HepG2 (cell line): ENCODE data around the gene RICTOR. TPM values are rescaled to one million over a fixed set of nuclear protein-coding genes. Genes with fewer than 3 reads are reported as not detected.

Experiments
- ATAC-seq: fragments of 200-7000 bp; cut with Tn5 transposase; 3 replicates; pipeline ENCODE4 v1.9.1; 2020; ENCODE audit warnings: mild to moderate bottlenecking, moderate library complexity
- BruUV-seq: library from RNA; stranded (reverse); fragments of 400-500 nt; replicated peaks from 2 replicates; lab custom pipeline; 2021; lab: Mats Ljungman, UMichigan
- CTCF ChIA-PET: fragments of 300-600 bp; formaldehyde crosslinking; extraction: SDS; loops from one replicate; lab custom pipeline; 2021; ENCODE audit warnings: low total read pairs, inconsistent platforms, low intra/inter-chr PET ratio; lab: Yijun Ruan, JAX
- POLR2A ChIA-PET: fragments of 350-600 bp; sonication (Branson Sonifier 250); formaldehyde crosslinking; loops from one replicate; lab custom pipeline; 2020; ENCODE audit warnings: antibody characterized with exemption, inconsistent platforms; lab: Yijun Ruan, JAX
- DNase-seq: peaks from one replicate; pipeline ENCODE4 v3.0.0-alpha.2; 2015; ENCODE audit warnings: low spot score
- FAIRE-seq: peaks from 3 replicates; lab custom pipeline; 2011; peaks lifted over from hg19 to GRCh38; lab: Jason Lieb, UNC
- H2AFZ ChIP-seq: one replicate; pipeline ENCODE4 v1.6.1; 2011; ENCODE audit warnings: low read length, inconsistent platforms
- H3K27ac ChIP-seq: fragments of 300-600 bp; 3 replicates; pipeline ENCODE4 v1.8.0; 2011; ENCODE audit warnings: mixed run types, mild to moderate bottlenecking, mixed read lengths, low read length, inconsistent platforms; ENCODE audit not compliant: insufficient read depth; ENCODE audit errors: extremely low read length
- H3K27me3 ChIP-seq, 2 experiments: fragments of 200-600 bp in 1 of 2; 2 replicates in 1 of 2; 3 replicates in 1 of 2; pipeline versions ENCODE4 v1.6.0 to v1.8.0; 2011; ENCODE audit warnings: low read length in 2 of 2, mild to moderate bottlenecking in 2 of 2, moderate library complexity in 2 of 2, inconsistent platforms in 1 of 2; ENCODE audit not compliant: insufficient read depth in 2 of 2, control insufficient read depth in 1 of 2
- H3K36me3 ChIP-seq, 2 experiments: fragments of 200-600 bp in 1 of 2; replicated peaks in 1 of 2; 2 replicates in 1 of 2; 3 replicates in 1 of 2; pipeline versions ENCODE4 v1.5.1 to v1.8.0; 2011; ENCODE audit warnings: low read length in 2 of 2, inconsistent platforms in 1 of 2; ENCODE audit not compliant: insufficient read depth in 2 of 2, control insufficient read depth in 1 of 2
- H3K4me1 ChIP-seq: 2 replicates; pipeline ENCODE4 v1.5.1; 2012; ENCODE audit warnings: low read length, inconsistent platforms; ENCODE audit not compliant: insufficient read depth
- H3K4me2 ChIP-seq: 2 replicates; pipeline ENCODE4 v1.6.0; 2011; ENCODE audit warnings: low read depth, low read length, inconsistent platforms
- H3K4me3 ChIP-seq, 3 experiments: fragments of 200-600 bp in 1 of 3; sonication (generic), shearing (Covaris generic) in 1 of 3; replicated peaks in 1 of 3; 2 replicates each; pipeline ENCODE4 v1.5.1; 2011 to 2016; ENCODE audit warnings: low read length in 3 of 3, inconsistent platforms in 2 of 3, low read depth in 2 of 3, mild to moderate bottlenecking in 2 of 3, control low read depth in 1 of 3, mixed read lengths in 1 of 3; ENCODE audit not compliant: insufficient read depth in 1 of 3
- H3K79me2 ChIP-seq: one replicate; pipeline ENCODE4 v1.6.1; 2011; ENCODE audit warnings: low read length, inconsistent platforms; ENCODE audit not compliant: insufficient read depth
- H3K9ac ChIP-seq: 2 replicates; pipeline ENCODE4 v1.6.0; 2011; ENCODE audit warnings: mild to moderate bottlenecking, low read depth, low read length, inconsistent platforms; ENCODE audit not compliant: insufficient read depth
- H3K9me3 ChIP-seq: 2 replicates; pipeline ENCODE4 v1.5.1; 2012; ENCODE audit warnings: mild to moderate bottlenecking, low read length
- H4K20me1 ChIP-seq: 2 replicates; pipeline ENCODE4 v1.6.0; 2011; ENCODE audit warnings: inconsistent platforms, mild to moderate bottlenecking, low read length, moderate library complexity; ENCODE audit not compliant: insufficient read depth
- ARID3A ChIP-seq: IDR thresholded peaks from 2 replicates; pipeline ENCODE4 v1.6.1; 2012; ENCODE audit warnings: low read depth, low read length, improper control_type of control experiment
- BCL3 ChIP-seq: sonication (generic); formaldehyde crosslinking; IDR thresholded peaks from 2 replicates; pipeline ENCODE4 v1.5.1; 2020; ENCODE audit warnings: mild to moderate bottlenecking, missing genetic modification reagents, moderate library complexity
- EED ChIP-seq: sonication (generic); formaldehyde crosslinking; IDR thresholded peaks from 2 replicates; pipeline ENCODE4 v1.5.0; 2020; ENCODE audit warnings: mild to moderate bottlenecking, missing genetic modification reagents
- JUNB ChIP-seq: sonication (generic); formaldehyde crosslinking; IDR thresholded peaks from 2 replicates; pipeline ENCODE4 v1.8.0; 2022; ENCODE audit warnings: missing genetic modification reagents, mild to moderate bottlenecking, borderline replicate concordance
- KAT8 ChIP-seq: IDR thresholded peaks from 2 replicates; pipeline ENCODE4 v1.6.1; 2016; ENCODE audit warnings: missing genetic modification reagents, missing compliant biosample characterization
- KLF6 ChIP-seq: IDR thresholded peaks from 2 replicates; pipeline ENCODE4 v1.8.0; 2016; ENCODE audit warnings: missing biosample characterization, missing genetic modification reagents
- MBD4 ChIP-seq: IDR thresholded peaks from 2 replicates; pipeline ENCODE4 v1.6.1; 2012; ENCODE audit warnings: low read length, inconsistent platforms, borderline replicate concordance
- PRDM10 ChIP-seq: sonication (generic); formaldehyde crosslinking; IDR thresholded peaks from 2 replicates; pipeline ENCODE4 v1.4.0; 2020; ENCODE audit warnings: low read depth, missing genetic modification reagents
- ZBED4 ChIP-seq: sonication (generic); formaldehyde crosslinking; IDR thresholded peaks from 2 replicates; pipeline ENCODE4 v1.4.0; 2020; ENCODE audit warnings: missing genetic modification reagents, borderline replicate concordance
- ZFYVE20 ChIP-seq: sonication (generic); formaldehyde crosslinking; IDR thresholded peaks from 2 replicates; pipeline ENCODE4 v1.8.0; 2023; ENCODE audit warnings: low read depth, mild to moderate bottlenecking, moderate library complexity, missing genetic modification reagents, borderline replicate concordance
- ZNF737 ChIP-seq: sonication (generic); formaldehyde crosslinking; IDR thresholded peaks from 2 replicates; pipeline ENCODE4 v1.5.0; 2020; ENCODE audit warnings: missing genetic modification reagents, mild to moderate bottlenecking, borderline replicate concordance
- ZNF800 ChIP-seq: sonication (generic); formaldehyde crosslinking; IDR thresholded peaks from 2 replicates; pipeline ENCODE4 v1.4.0; 2020; ENCODE audit warnings: missing genetic modification reagents
- WGBS: methylation state at CpG from one replicate; pipeline ENCODE4 v1.1.6; 2017; ENCODE audit warnings: low lambda C conversion rate; 5-methylcytosine and 5-hydroxymethylcytosine counted together
- in situ Hi-C: cut with HindIII; loops from 2 replicates; pipeline ENCODE4 v1.10.0; 2017; ENCODE audit warnings: low pct_unique_long_range_greater_than_20kb; ENCODE audit not compliant: extremely low pct_ligation_motif_present
- intact Hi-C: fragments of 100-400 bp; cut with micrococcal nuclease; formaldehyde crosslinking; loops from one replicate; pipeline ENCODE4 v1.10.0; 2022; ENCODE audit not compliant: unreplicated experiment
- polyA plus RNA-seq, 8 experiments: library from polyadenylated mRNA; depleted of rRNA in 3 of 8; stranded (reverse) in 7 of 8; unstranded in 1 of 8; fragments of >200 nt; fragmentation: Illumina TruSeq in 4 of 8; extraction: Trizol in 4 of 8; gene quantifications; 2 replicates each; pipeline versions ENCODE4 v1.2.1 to v1.2.3, GENCODE V29; 2011 to 2016; ENCODE audit warnings: low read depth in 4 of 8, missing spikeins in 1 of 8, mixed read lengths in 1 of 8; ENCODE audit not compliant: insufficient read depth in 1 of 8
- total RNA-seq, 5 experiments: library from RNA; depleted of rRNA; stranded (reverse); fragments of >200 nt; fragmentation: Illumina TruSeq; extraction: Trizol; gene quantifications; 2 replicates each; pipeline ENCODE4 v1.2.3, GENCODE V29; 2016; ENCODE audit warnings: low read depth in 1 of 5

RICTOR gene
- total and polyA plus RNA-seq, 2 of the 13 experiments (the other 11 are each of a cell fraction or from before 2014, with no cell fraction given): 10.7 to 15.4 TPM

GRCh38 chr5:39118638-39119037 lies 44.4 kb upstream of the RICTOR start:
- Histone ChIP-seq H3K36me3 (no peaks in the 10 kb centered on the region), H3K9ac (no peak overlapping the region), H2AFZ (no peak overlapping the region), H3K27ac (no peak overlapping the region), H4K20me1 (no peaks in the 10 kb centered on the region), H3K4me1 (no peaks in the 10 kb centered on the region), H3K79me2 (no peaks in the 10 kb centered on the region), H3K4me2 (no peak overlapping the region), H3K9me3 (no peaks in the 10 kb centered on the region), H3K4me3 (no peak overlapping the region), H3K27me3 (no peaks in the 10 kb centered on the region; a peak in 1 of 5 replicates)
- POLR2A ChIA-PET: no interaction called here
- in situ Hi-C loops: no loop called here
- CTCF ChIA-PET: no interaction called here
- TF ChIP-seq EED (CRISPR knock-in tag) (no peak), KAT8 (CRISPR knock-in tag) (no peak), JUNB (CRISPR knock-in tag) (no peak), BCL3 (CRISPR knock-in tag) (no peak), ZNF737 (no peak), PRDM10 (CRISPR knock-in tag) (no peak), ZBED4 (CRISPR knock-in tag) (no peak), ARID3A (no peak), ZNF800 (no peak), MBD4 (no peak), ZFYVE20 (CRISPR knock-in tag) (no peak), KLF6 (CRISPR knock-in tag) (no peak)
- DNase-seq: no peak
- WGBS: 6% methylated on average over 2 of the region's 2 CpGs
- FAIRE-seq: no peak
- BruUV-seq: no TSS peak
- intact Hi-C loops: no loop called here
- no peak for ATAC-seq
